Right lobe of liver (tissue), 6 donors: ENCODE results near the gene TPST1. TPM values are rescaled to one million over a fixed set of nuclear protein-coding genes. Genes with fewer than 3 reads are reported as not detected.
"Not testable (repeated sequence)": the region's sequence is repeated elsewhere in the genome, so short reads cannot be mapped to it uniquely, and the experiment has no call there.

ENCODE experiments used
- ATAC-seq, 4 donors: fragments of 200-7000 bp; cut with Tn5 transposase; one replicate each; pipeline ENCODE4 v1.9.1; 2020; ENCODE audit warnings: mild to moderate bottlenecking in 4 of 4, moderate library complexity in 4 of 4
- DNase-seq, 3 donors: peaks; one replicate each; pipeline ENCODE4 v3.0.0-alpha.2; 2020
- H3K27ac ChIP-seq, 3 donors: fragments of 200-600 bp; one replicate each; pipeline ENCODE4 v1.8.0; 2022
- H3K27me3 ChIP-seq, 2 donors: fragments of 200-600 bp; one replicate each; pipeline ENCODE4 v1.8.0; 2022
- H3K36me3 ChIP-seq, 4 donors: fragments of 200-600 bp; sonication (generic) in 1 of 4; one replicate each; pipeline versions ENCODE4 v1.5.1 to v1.8.0; 2017 to 2022; ENCODE audit warnings: control low read depth in 1 of 4
- H3K4me1 ChIP-seq, 4 donors: fragments of 200-600 bp; sonication (generic) in 1 of 4; one replicate each; pipeline versions ENCODE4 v1.5.1 to v1.8.0; 2017 to 2022; ENCODE audit warnings: control low read depth in 1 of 4
- H3K4me3 ChIP-seq, 3 donors: fragments of 200-600 bp; one replicate each; pipeline ENCODE4 v1.8.0; 2022
- H3K9me3 ChIP-seq, 4 donors: fragments of 200-600 bp; sonication (generic) in 1 of 4; one replicate each; pipeline versions ENCODE4 v1.5.1 to v1.8.0; 2017 to 2022; ENCODE audit warnings: control low read depth in 1 of 4
- CTCF ChIP-seq, 4 donors: fragments of 200-600 bp in 3 of 4; fragments of 450-650 bp in 1 of 4; IDR thresholded peaks; one replicate each; pipeline versions ENCODE4 v1.5.1 to v1.8.0; 2016 to 2022; ENCODE audit warnings: antibody characterized with exemption in 4 of 4, mild to moderate bottlenecking in 2 of 4
- POLR2A ChIP-seq: fragments of 450-650 bp; IDR thresholded peaks from one replicate; pipeline ENCODE4 v1.6.1; 2017; ENCODE audit warnings: antibody characterized with exemption, mild to moderate bottlenecking
- WGBS: methylation state at CpG from one replicate; pipeline ENCODE4 v1.1.6; 2018; ENCODE audit warnings: low coverage, low lambda C conversion rate; ENCODE audit not compliant: insufficient coverage; ENCODE audit errors: missing lambda C conversion rate; 5-methylcytosine and 5-hydroxymethylcytosine counted together
- intact Hi-C, 2 donors: fragments of 100-400 bp; cut with DNase I; formaldehyde crosslinking; loops; one replicate each; pipeline versions ENCODE4 v1.11.2 to v1.14.1; 2022
- total RNA-seq, 6 experiments: library from RNA; depleted of rRNA in 2 of 6; stranded (reverse); fragments of >200 nt in 2 of 6; fragmentation: NEBNext Ultra II Directional in 3 of 6; extraction: Animal tissue kit (Norgen Biotek cat#: 25700) in 3 of 6; gene quantifications; one replicate each; pipeline versions ENCODE4 v1.1.0 to v1.2.4, GENCODE V29; 2016 to 2023
- donor health status: DM: no; HTN: yes; CAD: no.
- donor health status: DM: no; HTN: no; CAD: no.
- donor health status: DM: no; HTN: no; CAD: no.
- donor health status: DM: no; HTN: yes; CAD: no.
- donor health status: DM: no; HTN: yes; CAD: no.

TPST1 gene
- total RNA-seq, 6 experiments from 2014 or later: 18.0 to 40.5 (median 26.3) TPM

- intact Hi-C loops: no loop called here
- Histone ChIP-seq H3K4me3 (no peak overlapping the region), H3K36me3 (no peaks in the 10 kb centered on the region), H3K4me1 (no peaks in the 10 kb centered on the region), H3K27me3 (no peaks in the 10 kb centered on the region), H3K27ac (no peak overlapping the region), H3K9me3 (no peaks in the 10 kb centered on the region)
- TF ChIP-seq CTCF (IDR thresholded peaks at IDR 0.05) (no peak), POLR2A (no peak)
- 52% methylated on average over 13 of the region's 16 CpGs for WGBS
- ATAC-seq (peak; percentile 42 to 82 (median 57)), DNase-seq (peak in 1 of 3 donors; percentile 30)
Observed at GRCh38 chr7:66170309-66171231, 34.6 kb upstream of the TPST1 start.

- H3K4me1 ChIP-seq, ATAC-seq, H3K4me3 ChIP-seq, H3K9me3 ChIP-seq, DNase-seq, H3K27me3 ChIP-seq, H3K36me3 ChIP-seq, intact Hi-C loops, H3K27ac ChIP-seq: not testable (repeated sequence)
- 73% methylated on average over 6 of the region's 9 CpGs for WGBS
Observed at GRCh38 chr7:66172536-66173401, 32.4 kb upstream of the TPST1 start.

GRCh38 chr7:66173856-66174255 is 31.3 kb upstream of the TPST1 start:
- peaks cover 0 to 4% (median 0%) of the 10 kb centered on the region in 4 donors for H3K4me1 ChIP-seq
- ATAC-seq: no peak
- TF ChIP-seq CTCF (IDR thresholded peaks at IDR 0.05): no peak
- no peak for TF ChIP-seq POLR2A

GRCh38 chr7:66175006-66175405 is 30.1 kb upstream of the TPST1 start:
- DNase-seq, ATAC-seq, H3K27ac ChIP-seq, H3K27me3 ChIP-seq, H3K9me3 ChIP-seq, H3K4me3 ChIP-seq, intact Hi-C loops, H3K4me1 ChIP-seq, H3K36me3 ChIP-seq: not testable (repeated sequence)
- WGBS: 86% methylated on average over 4 of the region's 8 CpGs

More at GRCh38 chr7:66173856-66174255, 31.3 kb upstream of the TPST1 start:
- Histone ChIP-seq H3K9me3 (no peaks in the 10 kb centered on the region), H3K27ac (no peak overlapping the region), H3K27me3 (no peaks in the 10 kb centered on the region), H3K36me3 (no peaks in the 10 kb centered on the region), H3K4me3 (no peak overlapping the region)
- no peak for DNase-seq
- WGBS: 84% methylated on average over 5 of the region's 5 CpGs
- intact Hi-C loops: no loop called here

- H3K27me3 ChIP-seq: no peaks in the 10 kb centered on the region
- intact Hi-C loops: no loop called here
- no peaks in the 10 kb centered on the region for H3K9me3 ChIP-seq
- WGBS: 33% methylated on average over 1 of the region's 2 CpGs
- TF ChIP-seq POLR2A (no peak), CTCF (IDR thresholded peaks at IDR 0.05) (no peak)
- no peaks in the 10 kb centered on the region for H3K36me3 ChIP-seq
- peaks cover 0 to 4% (median 0%) of the 10 kb centered on the region in 4 donors for H3K4me1 ChIP-seq
- ATAC-seq: peak; percentile 86 to 99 (median 91)
- H3K4me3 ChIP-seq: no peak overlapping the region
- H3K27ac ChIP-seq: peak overlapping the region in 1 of 3 donors; percentile 53
- peak; percentile 37 to 90 (median 78) for DNase-seq
Observed at GRCh38 chr7:66176914-66177313, 28.2 kb upstream of the TPST1 start.
